PFSK-1 (cell line): Measurements from ENCODE around the gene FOXN1.

Experiments
- FOXP2 ChIP-seq: optimal IDR thresholded peaks from 2 replicates; pipeline ENCODE3; 2011; ENCODE audit warnings: borderline replicate concordance, control low read depth, inconsistent platforms; ENCODE audit not compliant: insufficient read depth; ENCODE audit errors: extremely low read length, extremely low read depth
- POLR2AphosphoS5 ChIP-seq: IDR thresholded peaks from 2 replicates; pipeline ENCODE4 v1.6.1; 2012; ENCODE audit warnings: low read depth, mild to moderate bottlenecking, control low read depth, low read length, moderate library complexity
- REST ChIP-seq, 2 experiments: IDR thresholded peaks; 2 replicates each; pipeline versions ENCODE4 v1.6.1 to v1.8.0; 2011 to 2012; ENCODE audit warnings: low read depth in 2 of 2, low read length in 2 of 2, control low read depth in 1 of 2, inconsistent platforms in 1 of 2, mild to moderate bottlenecking in 1 of 2, moderate library complexity in 1 of 2; ENCODE audit not compliant: insufficient read depth in 1 of 2
- SIN3A ChIP-seq: IDR thresholded peaks from 2 replicates; pipeline ENCODE4 v1.6.1; 2012; ENCODE audit warnings: mild to moderate bottlenecking, low read length, moderate library complexity, borderline replicate concordance; ENCODE audit not compliant: insufficient read depth
- TAF1 ChIP-seq: IDR thresholded peaks from 2 replicates; pipeline ENCODE4 v1.6.1; 2012; ENCODE audit warnings: low read length, control low read depth, borderline replicate concordance; ENCODE audit not compliant: insufficient read depth

FOXN1 gene

DNA sequence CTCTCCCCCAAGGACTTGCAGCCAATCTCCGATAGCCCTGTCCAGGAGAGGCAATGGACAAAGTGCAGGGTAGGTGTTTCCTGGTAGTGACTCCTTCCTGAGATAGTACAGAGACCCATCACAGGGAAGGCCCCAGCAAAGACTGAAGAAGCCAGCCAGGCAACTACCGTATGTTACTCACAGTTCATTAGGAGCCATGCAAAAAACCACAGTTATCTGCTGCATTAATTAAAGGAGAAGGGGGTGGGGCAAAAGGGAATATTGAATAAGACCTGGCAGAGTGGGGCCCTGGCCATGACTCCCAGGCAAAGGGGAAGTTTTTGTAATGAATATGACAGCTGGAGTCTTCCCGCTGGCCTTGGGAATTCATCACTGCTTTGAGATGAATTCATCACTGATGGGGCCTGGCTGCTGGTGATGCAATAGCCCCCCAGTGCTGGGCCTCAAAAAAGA, 35.2 kb upstream of the FOXN1 start:
- no peak for TF ChIP-seq REST (IDR thresholded peaks at IDR 0.05; ENCODE audit: insufficient read depth in 1 of 2, low read depth in 2 of 2, low read length in 2 of 2)
- TF ChIP-seq POLR2AphosphoS5 = no peak
- TF ChIP-seq FOXP2 = no peak

- TF ChIP-seq FOXP2 = no peak
- no peak for TF ChIP-seq SIN3A
- no peak for TF ChIP-seq POLR2AphosphoS5
- no peak for TF ChIP-seq TAF1
- no peak for TF ChIP-seq REST (IDR thresholded peaks at IDR 0.05; ENCODE audit: insufficient read depth in 1 of 2, low read depth in 2 of 2, low read length in 2 of 2)
Observed at GRCh38 chr17:28471531-28472342, 34.4 kb upstream of the FOXN1 start.

GRCh38 chr17:28472871-28473497, 33.2 kb upstream of the FOXN1 start:
- TF ChIP-seq TAF1 (no peak), FOXP2 (no peak), POLR2AphosphoS5 (no peak), SIN3A (no peak), REST (IDR thresholded peaks at IDR 0.05; ENCODE audit: insufficient read depth in 1 of 2, low read depth in 2 of 2, low read length in 2 of 2) (no peak)

- no peak for TF ChIP-seq REST (IDR thresholded peaks at IDR 0.05; ENCODE audit: insufficient read depth in 1 of 2, low read depth in 2 of 2, low read length in 2 of 2)
- TF ChIP-seq SIN3A = no peak
- no peak for TF ChIP-seq POLR2AphosphoS5
- TF ChIP-seq FOXP2 = no peak
- no peak for TF ChIP-seq TAF1
Observed at GRCh38 chr17:28473542-28473941, 32.6 kb upstream of the FOXN1 start, which contains the start of gene SLC13A2. Gene SLC13A2, plus strand, starts transcription at chr17:28473644. Its CDS starts 69 bp downstream, at chr17:28473713.

- TF ChIP-seq SIN3A (no peak), FOXP2 (no peak), TAF1 (no peak), REST (IDR thresholded peaks at IDR 0.05; ENCODE audit: insufficient read depth in 1 of 2, low read depth in 2 of 2, low read length in 2 of 2) (no peak), POLR2AphosphoS5 (no peak)
Observed at GRCh38 chr17:28474111-28474531, 32.0 kb upstream of the FOXN1 start.
